GM19324 (cell line): ENCODE results near the gene NEMP2.
"Not testable (repeated sequence)": the region's sequence is repeated elsewhere in the genome, so short reads cannot be mapped to it uniquely, and the experiment has no call there.

Experiments
- ATAC-seq: cut with Tn5 transposase; IDR thresholded peaks from one replicate; pipeline ENCODE4 v1.9.1; 2021; ENCODE audit warnings: mild to moderate bottlenecking, moderate library complexity; ENCODE audit not compliant: unreplicated experiment, low FRiP score

NEMP2 gene

DNA sequence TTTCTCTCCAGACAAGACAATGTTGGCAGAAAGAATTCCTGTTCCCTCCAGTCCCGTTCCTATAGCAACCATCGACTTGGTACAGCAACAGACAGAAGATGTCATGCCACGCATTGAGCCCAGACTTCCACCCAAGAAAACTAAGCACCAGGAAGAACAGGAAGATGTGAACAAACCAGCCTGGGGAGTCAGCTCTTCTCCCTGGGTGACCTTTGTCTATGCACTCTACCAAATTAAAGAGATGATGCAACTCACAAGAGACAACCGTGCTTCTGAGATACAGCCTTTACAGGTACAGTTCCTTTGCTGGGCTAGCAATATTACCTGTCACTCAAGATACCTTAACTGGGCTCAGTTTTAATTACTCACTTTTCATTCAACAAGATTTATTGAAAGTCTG lies 37.1 kb downstream of the NEMP2 start:
- no peak for ATAC-seq

DNA sequence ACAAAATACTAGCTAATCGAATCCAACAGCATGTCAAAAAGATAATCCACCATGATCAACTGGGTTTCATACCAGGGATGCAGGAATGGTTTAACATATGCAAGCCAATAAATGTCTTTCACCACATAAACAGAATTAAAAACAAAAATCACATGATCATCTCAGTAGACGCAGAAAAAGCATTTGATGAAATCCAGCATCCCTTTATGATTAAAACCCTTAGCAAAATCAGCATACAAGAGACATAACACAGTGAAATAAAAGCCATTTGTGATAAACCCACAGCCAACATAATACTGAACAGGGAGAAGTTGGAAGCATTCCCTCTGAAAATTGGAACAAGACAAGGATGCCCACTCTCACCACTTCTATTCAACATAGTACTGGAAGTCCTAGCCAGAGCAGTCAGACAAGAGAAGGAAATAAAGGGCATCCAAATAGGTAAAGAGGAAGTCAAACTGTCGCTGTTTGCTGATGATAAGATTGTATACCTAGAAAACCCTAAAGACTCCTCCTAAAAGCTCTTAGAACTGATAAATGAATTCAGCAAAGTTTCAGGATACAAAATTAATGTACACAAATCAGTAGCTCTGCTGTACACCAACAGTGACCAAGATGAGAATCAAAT lies 39.8 kb downstream of the NEMP2 start:
- ATAC-seq: not testable (repeated sequence)

DNA sequence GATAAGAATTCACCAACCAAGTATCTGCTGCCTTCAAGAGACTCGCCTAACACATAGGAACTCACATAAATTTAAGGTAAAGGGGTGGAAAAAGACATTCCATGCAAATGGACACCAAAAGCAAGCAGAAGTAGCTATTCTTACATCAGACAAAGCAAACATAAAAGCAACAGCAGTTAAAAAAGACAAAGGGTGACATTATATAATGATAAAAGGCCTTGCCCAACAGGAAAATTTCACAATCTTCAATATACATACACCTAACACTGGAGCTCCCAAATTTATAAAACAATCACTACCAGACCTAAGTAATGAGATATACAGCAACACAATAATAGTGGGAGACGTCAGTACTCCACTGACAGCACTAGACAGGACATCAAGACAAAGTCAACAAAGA lies 41.4 kb downstream of the NEMP2 start:
- ATAC-seq: no peak

DNA sequence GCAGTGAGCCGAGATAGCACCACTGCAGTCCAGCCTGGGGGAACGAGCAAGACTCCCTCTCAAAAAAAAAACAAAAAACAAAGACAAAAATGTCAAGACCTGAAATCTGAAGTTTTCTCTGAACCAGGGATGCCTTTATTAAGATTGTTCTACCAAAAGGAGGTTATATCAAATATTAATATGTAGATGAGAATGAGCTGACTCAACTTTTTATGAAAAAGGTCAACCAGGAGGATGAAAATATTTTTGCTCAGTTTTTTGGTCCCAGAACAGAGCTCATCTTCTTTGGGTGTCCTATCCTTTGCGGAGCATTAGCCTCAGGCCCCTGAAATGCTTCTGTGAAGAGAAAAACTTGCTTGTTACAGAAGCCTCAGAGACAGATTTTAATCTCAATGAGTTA lies 44.0 kb downstream of the NEMP2 start:
- ATAC-seq: no peak

DNA sequence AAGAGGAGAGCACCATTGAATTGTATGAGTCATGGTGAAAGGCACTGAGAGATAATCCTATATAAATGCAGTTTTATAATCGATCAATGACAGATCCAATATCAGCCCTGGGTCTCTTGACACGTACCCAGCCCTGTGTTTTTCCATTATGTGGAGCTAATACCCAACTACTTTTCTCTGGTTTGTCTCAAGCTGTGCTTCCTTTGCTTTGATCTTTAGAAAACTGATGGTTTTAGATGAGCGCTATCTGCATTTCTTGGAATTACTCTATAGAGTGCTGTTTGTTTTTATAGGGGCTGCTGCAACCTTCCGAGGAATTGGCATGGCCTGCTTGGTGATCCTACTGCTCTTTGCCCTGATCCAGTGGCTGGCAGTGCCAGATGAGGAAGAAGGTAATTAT lies 45.0 kb downstream of the NEMP2 start:
- ATAC-seq: no peak

DNA sequence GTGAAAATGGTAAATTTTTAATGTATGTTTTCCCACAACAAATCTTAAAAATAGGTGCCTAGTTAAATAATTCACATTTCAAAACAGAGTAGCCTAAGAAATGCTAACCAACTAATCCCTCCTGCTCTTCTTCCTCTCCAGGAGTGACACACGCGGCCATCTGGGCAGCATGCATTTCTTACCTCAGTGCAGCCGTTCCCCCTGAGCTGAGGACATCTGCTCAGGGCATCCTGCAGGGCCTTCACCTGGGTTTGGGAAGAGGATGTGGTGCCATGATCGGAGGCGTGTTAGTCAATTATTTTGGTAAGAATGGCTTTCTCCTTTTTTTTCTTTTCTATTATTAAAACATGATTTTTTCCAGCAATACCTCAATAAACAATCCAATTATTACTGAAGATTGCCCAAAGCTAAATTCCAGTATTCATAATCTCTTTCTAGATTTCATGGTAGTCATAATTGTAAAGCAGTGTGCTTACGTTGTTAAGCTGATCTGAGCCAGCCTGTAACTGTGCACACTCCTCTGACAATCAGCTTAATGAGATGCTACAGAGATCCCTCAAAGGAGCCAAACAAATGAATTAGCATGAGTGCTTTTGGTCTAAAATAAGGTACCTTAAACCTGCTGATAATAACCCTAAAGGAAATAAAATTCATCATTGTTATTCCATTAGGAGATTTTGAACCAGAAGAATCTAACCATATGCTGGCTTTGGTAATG lies 45.8 kb downstream of the NEMP2 start:
- ATAC-seq: no peak

DNA sequence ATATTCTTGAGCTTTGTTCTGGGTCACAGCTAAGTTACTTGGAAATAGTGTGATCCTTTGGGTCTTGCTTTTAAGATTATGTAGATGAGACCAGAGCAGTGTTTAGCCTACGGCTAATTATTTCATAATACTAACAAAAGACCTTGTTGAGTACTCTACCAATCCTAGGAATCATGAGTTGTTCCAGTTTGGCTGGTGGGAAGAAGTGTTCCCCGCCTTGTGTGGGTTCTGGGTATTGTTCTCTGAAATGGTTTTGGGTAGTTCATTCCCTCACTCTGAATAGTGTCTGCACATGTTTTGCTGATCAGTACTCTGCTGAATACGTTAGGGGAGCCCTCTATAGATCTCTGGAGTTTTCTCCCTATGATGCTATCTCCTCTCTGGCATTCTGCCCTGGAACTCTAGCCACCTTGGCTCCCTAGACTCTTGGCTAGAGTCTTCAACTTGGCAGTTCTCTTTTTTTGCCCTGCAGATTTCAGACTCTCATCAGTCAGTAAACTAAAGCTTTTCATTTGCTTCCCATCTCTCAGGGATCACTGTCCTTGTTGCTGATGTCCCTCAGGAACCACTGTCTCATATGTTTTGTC lies 48.4 kb downstream of the NEMP2 start:
- ATAC-seq: no peak

DNA sequence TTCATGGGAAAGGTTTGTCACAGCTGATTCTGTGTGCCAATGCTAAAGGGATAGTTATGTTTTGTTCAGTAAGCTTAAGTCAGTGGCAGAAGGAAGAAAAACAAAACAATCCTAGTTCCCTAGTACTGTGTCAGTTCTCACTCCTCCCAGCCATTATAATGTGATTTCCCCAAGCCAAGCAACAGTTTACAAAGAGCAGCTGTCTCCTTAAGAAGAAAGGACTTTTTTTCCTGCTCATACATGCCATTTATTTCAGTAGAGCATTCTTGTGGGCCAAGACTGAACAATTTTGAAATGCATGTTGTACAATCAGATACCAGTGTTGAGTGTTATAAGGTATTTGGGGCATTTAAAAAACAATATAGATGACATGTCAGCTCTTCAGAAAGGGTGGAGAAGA lies 52.1 kb downstream of the NEMP2 start:
- ATAC-seq: no peak

DNA sequence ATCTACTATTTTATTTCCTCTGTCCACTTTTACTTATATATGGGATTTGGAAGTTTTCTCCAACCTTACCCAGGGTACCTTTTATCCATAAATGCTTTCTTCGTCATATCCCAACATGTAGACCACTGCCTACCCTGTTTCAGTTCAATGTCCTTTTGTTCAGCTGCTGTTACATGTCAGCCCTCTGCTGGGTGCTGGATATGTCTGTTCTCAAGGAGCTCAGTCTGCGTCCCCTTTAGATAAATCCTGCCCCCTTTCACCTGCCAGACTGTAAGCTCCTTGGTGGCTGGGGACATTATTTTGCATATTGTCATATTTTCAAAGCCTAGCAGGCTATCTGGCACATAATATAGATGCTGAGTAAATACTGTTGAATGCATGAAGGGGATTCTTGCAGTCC lies 53.2 kb downstream of the NEMP2 start:
- ATAC-seq: no peak

DNA sequence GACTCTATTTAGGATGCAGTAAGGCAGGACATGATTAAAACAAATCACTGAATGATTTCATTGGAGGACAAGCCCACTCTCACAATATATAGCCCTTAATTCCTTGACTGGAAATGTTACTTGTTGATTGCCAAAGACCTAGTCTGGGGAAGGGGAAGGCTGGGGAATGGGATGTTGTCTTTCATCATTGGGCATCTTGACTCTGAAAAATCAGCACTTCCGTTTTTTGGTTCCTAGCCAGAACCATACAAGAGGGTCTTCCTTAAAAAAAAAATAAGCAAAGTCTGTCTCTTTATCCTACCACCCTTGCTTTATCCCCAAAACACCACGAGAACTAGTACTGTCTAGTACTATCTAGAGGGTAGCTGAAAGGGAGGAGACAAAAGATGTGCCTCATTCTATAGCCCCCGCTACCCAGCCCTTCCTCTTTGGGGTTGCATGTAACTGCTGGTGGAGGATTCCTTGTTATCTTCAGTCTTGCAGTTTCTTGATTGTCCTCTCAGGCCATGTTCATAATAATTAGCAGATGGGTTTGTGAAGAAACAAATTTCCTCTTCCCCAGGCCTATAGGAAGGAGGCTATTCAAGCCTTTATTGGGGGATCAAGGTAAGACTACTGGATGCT lies 55.8 kb downstream of the NEMP2 start:
- ATAC-seq: no peak

DNA sequence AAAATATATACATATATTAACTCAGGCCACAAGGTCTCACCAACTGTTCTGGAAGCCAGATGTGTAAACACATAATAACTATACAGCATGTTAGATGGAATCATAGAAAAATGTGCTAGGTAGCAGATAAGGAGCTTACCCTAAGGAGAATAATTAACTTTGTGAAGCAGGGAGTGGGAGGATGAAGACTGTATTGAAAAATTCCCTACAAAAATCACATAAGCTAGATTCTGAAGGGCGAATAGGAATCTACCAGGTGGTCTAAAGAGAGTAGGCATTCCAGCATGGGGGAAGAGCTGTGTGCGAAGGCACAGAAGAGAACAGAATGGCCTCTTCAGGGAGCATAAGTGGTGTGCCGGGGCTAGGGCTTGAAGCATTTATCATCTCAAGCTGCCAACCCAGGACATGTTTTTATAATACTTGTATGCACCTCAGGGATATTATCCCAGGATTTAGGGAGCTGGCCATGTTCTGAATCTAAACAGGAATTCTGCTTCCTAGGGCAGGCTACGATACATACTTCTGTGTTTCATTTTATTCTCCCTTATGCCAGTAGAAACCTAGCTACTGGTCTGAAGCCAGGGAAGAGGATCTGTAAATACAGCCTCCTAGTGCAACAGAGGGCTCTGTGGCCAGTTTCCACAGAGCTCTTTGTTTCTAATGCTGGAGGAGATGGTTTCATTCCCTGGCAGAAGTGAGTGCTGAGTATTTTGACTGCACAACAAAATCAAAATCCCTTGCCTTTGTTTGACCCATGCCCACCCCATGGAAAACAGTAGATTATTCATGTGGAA lies 56.7 kb downstream of the NEMP2 start:
- ATAC-seq: no peak

DNA sequence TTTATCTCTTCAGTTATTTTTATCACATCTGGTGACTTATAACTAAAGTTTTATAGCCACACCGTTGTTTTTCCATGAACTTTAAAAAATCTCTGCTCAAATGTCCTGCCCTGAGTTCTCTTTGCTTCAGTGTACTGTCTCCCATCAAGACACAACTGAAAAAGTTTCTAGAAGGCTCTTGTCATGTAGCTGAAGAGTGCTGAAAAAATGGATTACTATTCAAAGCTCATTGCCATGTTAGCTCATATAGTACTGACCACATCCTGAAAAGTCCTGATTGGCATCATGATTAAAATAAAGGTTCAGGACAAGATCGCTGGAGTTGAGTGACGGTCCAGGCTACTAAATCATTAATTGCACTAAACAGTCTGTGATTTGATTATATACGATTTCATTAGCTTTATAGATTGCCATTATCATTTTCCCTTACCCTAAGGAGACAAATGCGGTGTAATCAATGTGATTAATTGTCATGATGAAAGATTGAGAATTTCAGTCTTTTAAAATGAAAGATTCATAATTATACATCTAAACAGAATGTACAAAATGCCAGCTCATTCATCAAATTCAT lies 64.2 kb downstream of the NEMP2 start:
- no peak for ATAC-seq

DNA sequence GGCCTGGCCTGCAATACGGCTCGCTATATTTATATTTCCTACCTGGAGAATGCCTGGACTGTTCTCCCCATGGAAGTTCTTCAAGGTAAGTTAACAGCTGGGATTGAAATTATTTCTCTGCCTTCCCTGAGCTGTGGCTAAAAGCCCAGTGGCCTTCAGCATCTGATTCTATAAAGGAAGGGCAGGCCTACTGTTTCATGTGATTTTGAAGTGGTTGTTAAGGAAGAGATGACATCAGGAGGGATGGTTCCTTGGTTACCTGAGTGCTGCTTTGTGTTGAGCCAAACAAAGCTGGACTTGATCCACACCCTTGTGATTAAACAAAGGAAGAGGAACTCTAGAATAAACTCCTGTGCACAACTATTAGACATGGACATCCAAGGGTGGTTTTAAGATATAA lies 64.8 kb downstream of the NEMP2 start:
- no peak for ATAC-seq

DNA sequence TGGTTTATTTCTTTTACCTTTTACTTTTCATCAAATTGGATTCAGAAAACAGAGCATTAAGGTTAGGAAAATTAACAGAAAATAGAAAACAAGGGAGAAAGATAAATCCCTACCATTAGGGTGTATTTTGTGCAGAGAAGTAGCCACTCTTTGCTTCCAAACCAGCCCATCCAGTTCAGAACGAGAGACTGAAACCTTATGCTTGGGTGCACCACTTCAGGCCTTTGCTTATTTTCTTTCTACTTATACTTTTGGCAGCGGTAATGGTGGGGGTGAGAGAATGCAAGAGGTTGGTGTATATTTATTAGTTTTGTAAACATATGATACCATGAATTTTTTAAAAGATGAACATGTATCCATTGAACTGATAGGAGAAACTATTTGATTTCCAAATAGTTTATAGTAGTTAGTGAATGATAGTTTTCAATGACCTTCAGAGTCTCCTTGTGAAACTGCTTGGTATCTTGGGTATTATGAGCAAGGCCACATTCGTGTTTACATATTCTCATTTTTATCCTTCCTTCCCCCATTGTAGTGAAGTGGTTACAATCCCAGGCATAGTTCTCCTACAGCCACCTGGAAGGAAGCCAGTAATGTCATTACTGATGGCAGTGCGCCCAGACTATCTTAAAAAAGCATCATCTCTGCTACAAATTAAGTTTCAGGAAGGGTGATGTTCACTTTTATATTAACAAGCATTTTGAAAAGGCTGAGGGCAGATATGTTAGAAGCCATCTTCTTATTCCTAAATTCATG lies 65.5 kb downstream of the NEMP2 start:
- peak; percentile 72 for ATAC-seq

DNA sequence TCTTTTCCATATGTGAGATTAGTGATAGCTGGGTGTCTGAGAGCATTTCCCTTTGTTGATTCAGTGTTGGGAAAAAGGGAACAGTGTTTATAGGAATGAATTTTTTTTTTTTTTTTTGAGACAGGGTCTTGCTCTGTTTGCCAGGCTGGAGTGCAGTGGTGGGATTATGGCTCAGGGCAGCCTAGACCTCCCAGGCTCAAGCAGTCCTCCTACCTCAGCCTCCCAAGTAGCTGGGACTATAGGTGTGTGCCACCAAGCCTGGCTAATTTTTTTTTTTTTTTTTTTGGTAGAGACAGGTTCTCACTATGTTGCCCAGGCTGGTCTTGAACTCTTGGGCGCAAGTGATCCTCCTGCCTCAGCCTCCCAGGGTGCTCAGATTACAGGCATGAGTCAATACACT lies 66.2 kb downstream of the NEMP2 start:
- not testable (repeated sequence) for ATAC-seq

DNA sequence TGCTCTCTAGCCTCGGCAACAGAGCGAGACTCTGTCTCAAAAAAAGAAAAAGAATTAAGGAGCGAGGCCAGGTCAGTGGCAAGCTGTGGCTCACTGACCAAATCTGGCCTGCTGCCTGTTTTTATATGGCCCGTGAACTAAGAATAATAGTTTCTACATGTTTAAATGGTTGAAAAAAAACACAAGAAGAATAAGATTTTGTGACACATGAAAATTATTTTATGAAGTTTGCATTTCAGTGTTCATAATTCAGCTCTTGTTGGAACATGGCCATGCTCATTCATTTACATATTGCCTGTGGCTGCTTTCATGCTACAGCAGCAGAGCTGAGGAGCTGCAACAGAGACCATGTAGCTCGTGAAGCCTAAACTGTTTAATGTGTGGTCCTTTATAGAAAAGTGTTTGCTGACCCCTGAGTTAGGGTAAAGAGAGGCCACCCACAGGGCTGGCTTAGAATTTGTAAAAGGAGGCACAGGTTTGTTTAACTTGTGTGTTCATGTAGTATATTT lies 66.9 kb downstream of the NEMP2 start:
- ATAC-seq: no peak

DNA sequence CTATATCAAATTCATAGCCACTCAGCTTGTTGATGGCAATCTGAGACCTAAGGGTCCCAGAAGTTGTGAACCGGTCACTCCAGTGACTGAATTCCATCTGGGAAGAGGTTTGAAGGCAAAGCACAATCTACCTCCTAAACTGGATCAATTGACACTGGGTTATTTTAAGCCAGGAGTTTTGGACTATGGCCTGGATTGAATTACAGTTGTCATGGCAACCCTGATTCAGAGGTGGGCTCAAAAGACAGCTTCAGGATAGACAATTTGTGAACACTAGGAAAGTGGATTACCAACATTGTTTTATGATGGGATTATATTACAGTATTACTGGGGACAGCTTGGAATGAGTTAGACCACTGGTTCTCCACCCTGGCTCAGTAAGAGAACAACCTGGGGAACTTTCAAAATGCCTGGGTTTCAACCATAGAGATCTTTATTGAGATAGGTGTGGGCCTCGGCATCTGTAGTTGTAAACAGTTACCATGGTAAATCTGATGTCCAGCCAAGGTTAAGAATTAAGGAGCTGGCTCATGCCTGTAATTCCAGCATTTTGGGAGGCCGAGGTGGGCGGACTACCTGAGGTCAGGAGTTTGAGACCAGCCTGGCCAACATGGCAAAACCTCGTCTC lies 67.6 kb downstream of the NEMP2 start:
- ATAC-seq: no peak

DNA sequence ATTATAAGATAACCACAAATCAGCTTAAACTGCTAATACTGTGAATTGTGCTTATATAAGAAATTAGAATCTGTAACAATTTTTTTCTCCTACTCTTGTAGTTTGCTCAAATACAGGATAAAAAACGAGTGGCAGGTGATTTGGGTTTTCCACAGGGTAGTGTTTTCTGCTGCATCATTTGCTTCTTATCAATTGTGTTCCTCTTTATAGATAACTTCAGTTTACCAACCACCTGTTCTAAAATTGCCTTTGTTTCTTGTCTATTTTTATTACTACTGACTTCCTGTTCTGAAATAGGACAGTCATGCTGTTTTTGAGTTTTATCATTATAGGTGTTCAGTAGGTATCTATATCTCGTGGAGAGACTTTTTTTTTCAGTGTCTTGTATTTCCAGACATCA lies 69.5 kb downstream of the NEMP2 start:
- ATAC-seq: peak; percentile 46

DNA sequence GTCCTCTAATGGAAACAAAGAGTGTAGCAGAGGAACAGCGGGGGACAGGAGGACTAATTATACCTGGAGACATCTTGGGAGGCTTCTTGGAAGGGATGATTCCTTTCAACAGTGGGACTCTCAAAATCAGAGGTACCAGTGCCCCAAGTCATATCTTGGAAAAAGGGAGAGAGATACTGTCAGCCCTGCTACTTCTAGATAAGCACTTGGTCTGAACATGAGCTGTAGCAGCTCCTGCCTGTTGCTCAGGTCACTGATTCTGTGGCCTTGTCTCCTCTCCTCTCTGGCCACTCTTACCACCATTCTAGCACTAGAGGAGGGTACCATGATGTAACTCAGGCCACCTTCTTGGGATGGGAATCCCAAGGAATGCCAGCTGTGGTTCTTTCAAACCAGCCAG lies 71.9 kb downstream of the NEMP2 start:
- no peak for ATAC-seq
